Measurements from ENCODE around the gene MYH9.

DNA sequence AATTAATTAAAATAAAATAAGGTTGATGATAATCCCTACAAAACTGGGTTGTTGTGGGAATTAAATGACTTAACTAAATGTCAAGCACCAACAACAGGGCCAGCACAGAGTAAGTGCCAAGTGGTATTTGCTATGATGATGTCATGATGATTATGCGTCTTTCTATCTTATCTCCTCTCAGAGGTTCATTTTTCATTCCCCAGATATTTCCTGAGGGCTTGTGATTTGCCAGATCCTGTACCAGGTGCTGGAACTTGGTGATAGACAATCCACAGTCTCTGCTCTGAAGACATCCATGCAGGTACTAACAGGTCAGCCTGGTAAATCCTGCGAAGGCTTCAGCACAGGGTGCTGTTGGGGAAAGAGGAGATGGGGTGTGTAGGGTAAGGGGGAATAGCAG, 8.1 kb upstream of the MYH9 start:
- TF ChIP-seq, protein P1, sequence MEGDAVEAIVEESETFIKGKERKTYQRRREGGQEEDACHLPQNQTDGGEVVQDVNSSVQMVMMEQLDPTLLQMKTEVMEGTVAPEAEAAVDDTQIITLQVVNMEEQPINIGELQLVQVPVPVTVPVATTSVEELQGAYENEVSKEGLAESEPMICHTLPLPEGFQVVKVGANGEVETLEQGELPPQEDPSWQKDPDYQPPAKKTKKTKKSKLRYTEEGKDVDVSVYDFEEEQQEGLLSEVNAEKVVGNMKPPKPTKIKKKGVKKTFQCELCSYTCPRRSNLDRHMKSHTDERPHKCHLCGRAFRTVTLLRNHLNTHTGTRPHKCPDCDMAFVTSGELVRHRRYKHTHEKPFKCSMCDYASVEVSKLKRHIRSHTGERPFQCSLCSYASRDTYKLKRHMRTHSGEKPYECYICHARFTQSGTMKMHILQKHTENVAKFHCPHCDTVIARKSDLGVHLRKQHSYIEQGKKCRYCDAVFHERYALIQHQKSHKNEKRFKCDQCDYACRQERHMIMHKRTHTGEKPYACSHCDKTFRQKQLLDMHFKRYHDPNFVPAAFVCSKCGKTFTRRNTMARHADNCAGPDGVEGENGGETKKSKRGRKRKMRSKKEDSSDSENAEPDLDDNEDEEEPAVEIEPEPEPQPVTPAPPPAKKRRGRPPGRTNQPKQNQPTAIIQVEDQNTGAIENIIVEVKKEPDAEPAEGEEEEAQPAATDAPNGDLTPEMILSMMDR (conservative IDR thresholded peaks at IDR 0.05), result no peak
- no peak for TF ChIP-seq EZH2 (IDR thresholded peaks at IDR 0.05; ENCODE audit: low read depth)
